Natural killer cell treated with Interleukin-12 subunit alpha and Interleukin-12 subunit beta and Interleukin-15 and Interleukin-18, amount 100 ng/mL, for 72 hours (primary cell): ENCODE data around the gene FZD1. TPM values are rescaled to one million over a fixed set of nuclear protein-coding genes. Genes with fewer than 3 reads are reported as not detected.

Experiments used
- ATAC-seq, 2 donors: fragments of 150-1000 bp; cut with Tn5 transposase in 1 of 2; sonication (Bioruptor Pico), chemical (Tn5 transposase) in 1 of 2; 2 replicates each; pipeline ENCODE4 v1.10.0; 2021
- DNase-seq: peaks from one replicate; pipeline ENCODE4 v3.0.0; 2022; ENCODE audit warnings: low spot score
- H3K27ac Mint-ChIP-seq, 2 donors: 1 replicate in 1 of 2; 2 replicates in 1 of 2; pipeline ENCODE4 v1.8.0; 2022; ENCODE audit warnings: mixed read lengths in 2 of 2, mild to moderate bottlenecking in 1 of 2, moderate library complexity in 1 of 2
- H3K27me3 Mint-ChIP-seq, 2 donors: 1 replicate in 1 of 2; 2 replicates in 1 of 2; pipeline ENCODE4 v1.8.0; 2022; ENCODE audit warnings: mixed read lengths in 2 of 2
- H3K36me3 Mint-ChIP-seq: one replicate; pipeline ENCODE4 v1.8.0; 2022; ENCODE audit warnings: mixed read lengths
- H3K4me1 Mint-ChIP-seq, 2 donors: 1 replicate in 1 of 2; 2 replicates in 1 of 2; pipeline ENCODE4 v1.8.0; 2022; ENCODE audit warnings: low read depth in 2 of 2, mixed read lengths in 2 of 2, mild to moderate bottlenecking in 1 of 2
- H3K4me3 Mint-ChIP-seq: one replicate; pipeline ENCODE4 v1.8.0; 2022; ENCODE audit warnings: mixed read lengths
- H3K9me3 Mint-ChIP-seq: 2 replicates; pipeline ENCODE4 v1.8.0; 2022; ENCODE audit warnings: mixed read lengths
- total RNA-seq, 2 donors: library from RNA; stranded (reverse); gene quantifications; one replicate each; pipeline ENCODE4 v1.2.3, GENCODE V29; 2022

The FZD1 gene
- under 1 TPM in 1 of 2 donors, not detected in 1; 0.29 TPM for total RNA-seq

DNA sequence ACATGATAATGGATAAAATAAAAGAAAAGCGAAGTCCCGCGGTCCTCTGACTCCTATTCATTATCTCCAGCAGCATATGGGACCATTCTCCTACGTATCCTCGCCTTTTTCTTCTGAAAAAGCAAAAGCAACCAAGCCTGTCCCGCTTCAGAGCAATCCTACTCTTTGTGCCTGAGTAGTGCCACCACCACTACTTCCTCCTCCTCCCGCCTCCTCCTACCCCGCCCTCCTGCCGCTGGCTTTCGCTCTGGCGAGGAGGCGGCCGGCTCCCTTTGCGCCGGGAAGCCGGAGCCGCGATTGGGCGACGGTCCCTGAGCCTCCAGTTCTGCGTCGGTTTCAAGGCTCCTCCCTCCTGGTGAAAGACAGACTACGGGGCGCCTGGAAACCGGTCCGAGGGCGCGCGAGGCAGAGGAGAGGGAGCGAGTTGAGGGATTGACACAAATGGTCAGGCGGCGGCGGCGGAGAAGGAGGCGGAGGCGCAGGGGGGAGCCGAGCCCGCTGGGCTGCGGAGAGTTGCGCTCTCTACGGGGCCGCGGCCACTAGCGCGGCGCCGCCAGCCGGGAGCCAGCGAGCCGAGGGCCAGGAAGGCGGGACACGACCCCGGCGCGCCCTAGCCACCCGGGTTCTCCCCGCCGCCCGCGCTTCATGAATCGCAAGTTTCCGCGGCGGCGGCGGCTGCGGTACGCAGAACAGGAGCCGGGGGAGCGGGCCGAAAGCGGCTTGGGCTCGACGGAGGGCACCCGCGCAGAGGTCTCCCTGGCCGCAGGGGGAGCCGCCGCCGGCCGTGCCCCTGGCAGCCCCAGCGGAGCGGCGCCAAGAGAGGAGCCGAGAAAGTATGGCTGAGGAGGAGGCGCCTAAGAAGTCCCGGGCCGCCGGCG lies at the start of gene FZD1:
FZD1 (plus strand) TSS at position 388 of the 878 bp plus-strand sequence; CDS start at position 836, 448 bp downstream.
- peaks cover 16 to 20% of the 10 kb centered on the region in 2 donors for H3K27me3 Mint-ChIP-seq
- ATAC-seq (peak; percentile 82 to 91), DNase-seq (peak; percentile 68)
- no peak within 1 kb of the TSS for H3K27ac Mint-ChIP-seq
- peaks cover 0 to 3% of the 10 kb centered on the region in 2 donors for H3K4me1 Mint-ChIP-seq
- no peaks in the 10 kb centered on the region for H3K36me3 Mint-ChIP-seq
- peak within 1 kb of the TSS; percentile 76 for H3K4me3 Mint-ChIP-seq
- H3K9me3 Mint-ChIP-seq: no peaks in the 10 kb centered on the region

DNA sequence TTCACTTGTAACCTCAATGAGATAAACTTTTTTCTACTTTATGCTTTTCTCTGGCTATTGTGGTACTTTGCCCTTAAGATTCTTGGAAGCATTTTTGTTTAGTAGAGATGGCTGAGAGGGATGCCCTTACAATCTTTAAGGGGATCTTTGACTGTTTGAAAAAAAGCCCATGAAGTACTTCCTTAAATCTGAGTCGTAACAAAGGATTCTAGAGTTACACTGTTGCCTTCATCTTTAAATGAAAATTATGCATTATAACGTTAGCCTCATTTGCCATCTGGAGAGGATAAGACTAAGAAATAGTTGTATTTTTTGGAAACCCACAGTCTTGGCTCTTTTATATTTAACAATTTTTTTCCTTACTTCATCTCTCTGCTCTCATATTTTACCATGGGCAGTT lies 37.8 kb upstream of the FZD1 start:
- H3K4me1 Mint-ChIP-seq: no peaks in the 10 kb centered on the region
- no peak for DNase-seq

DNA sequence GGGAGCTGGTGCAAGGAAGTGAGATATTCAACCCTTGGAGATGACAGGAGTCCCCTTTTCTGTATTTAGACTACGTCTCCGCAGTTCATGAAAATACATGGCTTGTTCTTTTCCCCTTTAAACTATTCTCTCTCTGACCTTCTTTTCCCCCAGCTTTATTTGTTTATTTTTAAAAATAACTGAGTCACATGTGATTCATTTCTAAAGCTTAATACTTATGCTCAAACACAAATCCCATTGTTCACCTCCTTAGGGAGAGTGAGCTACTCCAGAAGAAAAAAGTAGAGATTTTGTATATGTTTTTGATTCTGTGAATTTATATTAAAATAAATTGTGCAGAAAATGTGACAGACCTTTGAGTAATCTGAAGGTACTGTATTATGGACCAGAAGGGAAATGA lies 35.9 kb upstream of the FZD1 start:
- Mint-ChIP-seq H3K27me3 (no peaks in the 10 kb centered on the region), H3K4me1 (no peaks in the 10 kb centered on the region), H3K36me3 (no peaks in the 10 kb centered on the region), H3K27ac (no peak overlapping the region), H3K4me3 (no peak overlapping the region), H3K9me3 (no peaks in the 10 kb centered on the region)
- ATAC-seq: no peak
- no peak for DNase-seq

More for the DNA sequence above, 37.8 kb upstream of the FZD1 start:
- Mint-ChIP-seq H3K9me3 (no peaks in the 10 kb centered on the region), H3K27ac (no peak overlapping the region), H3K4me3 (no peak overlapping the region), H3K27me3 (no peaks in the 10 kb centered on the region), H3K36me3 (no peaks in the 10 kb centered on the region)
- no peak for ATAC-seq

DNA sequence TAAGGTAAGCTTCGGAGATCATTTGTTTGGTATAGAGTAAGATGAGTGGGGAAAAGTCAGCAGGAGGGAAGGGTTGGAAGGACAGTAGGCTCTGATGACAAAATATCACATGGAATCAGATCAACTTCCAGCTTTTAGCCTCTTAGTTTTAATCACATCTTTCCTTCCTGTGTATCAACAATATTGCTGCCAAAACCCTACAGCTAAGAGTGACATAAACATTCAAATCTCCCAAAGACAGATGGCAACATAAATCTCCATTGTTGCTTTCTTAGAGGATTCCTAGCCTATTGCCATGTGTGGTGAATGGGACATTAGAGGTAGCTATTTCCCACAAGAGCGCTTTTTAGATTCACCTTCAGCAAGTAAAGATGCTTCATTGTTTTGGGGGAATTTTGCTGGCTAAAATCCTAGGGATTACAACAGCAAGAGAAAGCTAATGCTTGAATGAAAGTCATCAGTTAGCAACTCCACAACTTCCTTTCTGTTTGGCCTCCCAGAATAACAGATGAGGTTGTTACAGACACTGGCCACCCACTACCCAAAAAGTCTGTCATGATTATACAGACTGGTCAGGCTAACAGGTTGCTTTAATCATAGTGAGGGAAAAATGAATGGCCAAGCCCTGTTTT lies 35.2 kb upstream of the FZD1 start:
- no peak for DNase-seq
- H3K27me3 Mint-ChIP-seq: no peaks in the 10 kb centered on the region
- no peak overlapping the region for H3K4me3 Mint-ChIP-seq
- H3K9me3 Mint-ChIP-seq: no peaks in the 10 kb centered on the region
- no peak for ATAC-seq
- no peak overlapping the region for H3K27ac Mint-ChIP-seq
- H3K36me3 Mint-ChIP-seq: no peaks in the 10 kb centered on the region
- H3K4me1 Mint-ChIP-seq: no peaks in the 10 kb centered on the region

DNA sequence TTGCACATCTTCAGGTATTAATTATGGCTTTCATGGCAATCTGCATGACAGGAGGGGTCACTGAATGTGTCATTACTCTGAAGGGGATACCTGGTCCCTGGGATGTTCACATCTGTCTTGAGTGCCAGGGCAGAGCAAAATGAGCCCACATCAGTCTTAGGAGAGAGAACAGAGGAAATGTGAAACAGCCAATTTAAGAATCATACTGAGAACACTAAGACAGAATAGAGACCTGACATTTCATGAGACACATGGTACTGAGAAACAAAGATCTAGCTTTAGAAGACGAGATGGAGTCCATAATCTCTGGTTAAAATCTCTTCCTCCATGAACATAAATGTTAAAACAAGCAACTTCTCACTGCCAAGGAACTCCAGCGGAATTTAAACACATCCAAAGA lies 34.1 kb upstream of the FZD1 start:
- ATAC-seq (no peak), DNase-seq (no peak)
- Mint-ChIP-seq H3K27ac (no peak overlapping the region), H3K4me1 (no peaks in the 10 kb centered on the region), H3K4me3 (no peak overlapping the region), H3K27me3 (no peaks in the 10 kb centered on the region), H3K36me3 (no peaks in the 10 kb centered on the region), H3K9me3 (no peaks in the 10 kb centered on the region)

DNA sequence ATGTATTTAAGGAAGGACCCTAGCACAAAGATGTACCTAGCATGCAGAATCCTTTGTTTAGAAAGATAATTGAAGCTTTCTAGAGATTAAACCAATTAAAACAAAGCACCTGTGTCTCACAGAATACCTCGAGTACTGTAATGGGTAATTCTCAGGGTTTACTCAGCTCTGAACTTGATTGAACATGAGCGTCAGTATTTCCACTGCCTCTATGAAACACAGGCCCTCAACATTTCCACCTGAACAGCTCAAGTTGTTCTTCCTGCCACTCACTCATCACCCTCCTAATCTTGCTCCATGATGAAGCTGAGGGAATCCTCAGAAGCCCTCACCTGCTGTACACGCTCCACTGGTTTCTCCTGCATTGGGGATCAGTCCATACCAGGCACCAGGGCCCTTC lies 33.7 kb upstream of the FZD1 start:
- H3K36me3 Mint-ChIP-seq: no peaks in the 10 kb centered on the region
- H3K4me1 Mint-ChIP-seq: no peaks in the 10 kb centered on the region
- H3K9me3 Mint-ChIP-seq: no peaks in the 10 kb centered on the region
- no peaks in the 10 kb centered on the region for H3K27me3 Mint-ChIP-seq
- H3K4me3 Mint-ChIP-seq: no peak overlapping the region
- H3K27ac Mint-ChIP-seq: no peak overlapping the region
- ATAC-seq: no peak
- DNase-seq: no peak

DNA sequence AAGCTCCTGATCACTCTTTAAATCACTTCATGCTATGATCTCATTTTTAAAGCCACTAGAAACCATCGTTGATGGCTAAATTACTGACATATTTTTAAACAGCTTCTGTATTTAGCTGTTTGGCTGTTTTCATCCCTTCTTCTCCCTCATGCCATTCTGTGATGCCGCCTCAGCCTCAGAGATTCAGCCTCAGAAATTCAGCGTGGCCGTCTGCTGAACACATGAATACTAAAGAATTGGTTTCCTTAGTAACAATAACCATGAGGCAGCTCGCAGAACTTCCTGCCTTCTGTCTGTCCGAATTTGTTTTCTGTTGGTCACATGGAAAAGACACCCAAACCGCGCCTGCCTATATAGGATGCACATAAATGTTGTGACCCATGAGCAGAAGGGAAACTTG lies 31.0 kb upstream of the FZD1 start:
- H3K27me3 Mint-ChIP-seq: no peaks in the 10 kb centered on the region
- no peak overlapping the region for H3K27ac Mint-ChIP-seq
- no peak for DNase-seq
- no peak for ATAC-seq
- no peaks in the 10 kb centered on the region for H3K4me1 Mint-ChIP-seq
- H3K9me3 Mint-ChIP-seq: no peaks in the 10 kb centered on the region
- H3K4me3 Mint-ChIP-seq: no peak overlapping the region
- H3K36me3 Mint-ChIP-seq: no peaks in the 10 kb centered on the region

DNA sequence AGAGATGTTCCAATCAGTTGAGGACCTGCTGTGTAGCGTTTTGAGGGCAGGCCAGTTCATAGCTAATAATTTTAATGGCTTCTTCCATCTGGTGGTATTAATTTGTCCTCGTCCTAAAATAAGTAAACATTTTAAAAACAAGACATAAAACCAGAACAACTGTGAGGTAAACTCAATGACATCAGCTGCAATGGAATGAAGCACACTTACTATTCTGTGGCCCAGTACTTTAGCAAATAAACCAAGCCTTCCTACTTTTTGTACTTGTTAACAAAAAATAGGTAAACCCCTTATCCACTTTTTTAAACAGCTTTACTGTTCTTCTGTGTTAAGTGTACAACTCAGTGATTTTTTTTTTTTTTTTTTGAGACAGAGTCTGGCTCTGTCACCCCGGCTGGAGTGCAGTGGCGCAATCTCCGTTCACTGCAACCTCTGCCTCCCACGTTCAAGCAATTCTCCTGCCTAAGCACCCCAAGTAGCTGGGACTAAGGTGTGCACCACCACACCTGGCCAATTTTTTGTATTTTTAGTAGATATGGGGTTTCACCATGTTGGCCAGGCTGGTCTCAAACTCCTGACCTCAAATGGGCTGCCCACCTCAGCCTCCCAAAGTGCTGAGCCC lies 28.9 kb upstream of the FZD1 start:
- Mint-ChIP-seq H3K36me3 (no peaks in the 10 kb centered on the region), H3K27ac (no peak overlapping the region), H3K4me1 (peaks cover 0 to 5% of the 10 kb centered on the region in 2 donors), H3K4me3 (no peak overlapping the region), H3K9me3 (no peaks in the 10 kb centered on the region), H3K27me3 (no peaks in the 10 kb centered on the region)
- ATAC-seq (no peak), DNase-seq (no peak)

DNA sequence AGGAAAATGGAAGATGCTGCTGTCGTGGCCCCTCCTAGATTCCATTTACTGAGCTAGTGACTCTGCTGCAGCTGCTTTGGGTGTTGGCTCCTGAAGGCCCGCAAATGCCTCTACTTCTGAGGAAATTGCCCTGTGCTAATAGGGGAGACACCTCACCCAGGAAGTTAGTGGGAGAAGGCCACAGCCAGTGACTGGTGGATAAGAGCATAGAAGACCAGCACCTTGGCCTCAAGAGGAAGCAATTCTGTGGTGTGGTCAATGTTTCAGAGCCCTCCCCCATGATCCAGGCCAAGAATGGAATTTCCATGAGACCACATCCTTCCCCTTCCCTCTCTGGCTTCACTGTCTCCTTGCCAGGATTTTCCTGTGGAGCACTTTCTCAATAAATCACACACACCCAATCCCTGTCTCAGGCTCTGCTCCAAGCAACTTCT lies 25.0 kb upstream of the FZD1 start:
- no peak overlapping the region for H3K4me3 Mint-ChIP-seq
- ATAC-seq (no peak), DNase-seq (no peak)
- no peaks in the 10 kb centered on the region for H3K9me3 Mint-ChIP-seq
- H3K36me3 Mint-ChIP-seq: no peaks in the 10 kb centered on the region
- peaks cover 0 to 5% of the 10 kb centered on the region in 2 donors for H3K4me1 Mint-ChIP-seq
- H3K27me3 Mint-ChIP-seq: no peaks in the 10 kb centered on the region
- H3K27ac Mint-ChIP-seq: no peak overlapping the region

DNA sequence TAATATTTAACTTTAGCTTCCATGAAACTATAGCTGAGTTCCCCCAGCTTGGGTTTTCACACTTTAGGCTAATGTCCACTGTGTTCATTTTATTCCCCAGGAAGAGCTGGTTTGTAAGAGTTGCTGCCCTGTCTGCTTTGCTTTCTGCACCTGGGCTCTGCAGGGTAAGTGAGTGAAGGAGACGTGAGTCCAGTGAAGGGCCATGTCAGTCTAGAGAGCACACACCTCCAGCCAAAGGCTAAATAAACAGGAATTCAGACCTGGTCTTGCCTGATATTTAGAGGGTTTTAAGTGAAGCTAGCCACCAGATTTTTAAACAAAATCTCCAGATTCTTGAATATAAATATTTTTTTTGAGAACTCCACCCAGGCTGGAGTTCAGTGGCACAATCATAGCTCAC lies 24.5 kb upstream of the FZD1 start:
- Mint-ChIP-seq H3K27me3 (no peaks in the 10 kb centered on the region), H3K4me3 (no peak overlapping the region), H3K9me3 (no peaks in the 10 kb centered on the region), H3K36me3 (no peaks in the 10 kb centered on the region), H3K27ac (no peak overlapping the region), H3K4me1 (peaks cover 0 to 5% of the 10 kb centered on the region in 2 donors)
- DNase-seq: no peak
- ATAC-seq: no peak

DNA sequence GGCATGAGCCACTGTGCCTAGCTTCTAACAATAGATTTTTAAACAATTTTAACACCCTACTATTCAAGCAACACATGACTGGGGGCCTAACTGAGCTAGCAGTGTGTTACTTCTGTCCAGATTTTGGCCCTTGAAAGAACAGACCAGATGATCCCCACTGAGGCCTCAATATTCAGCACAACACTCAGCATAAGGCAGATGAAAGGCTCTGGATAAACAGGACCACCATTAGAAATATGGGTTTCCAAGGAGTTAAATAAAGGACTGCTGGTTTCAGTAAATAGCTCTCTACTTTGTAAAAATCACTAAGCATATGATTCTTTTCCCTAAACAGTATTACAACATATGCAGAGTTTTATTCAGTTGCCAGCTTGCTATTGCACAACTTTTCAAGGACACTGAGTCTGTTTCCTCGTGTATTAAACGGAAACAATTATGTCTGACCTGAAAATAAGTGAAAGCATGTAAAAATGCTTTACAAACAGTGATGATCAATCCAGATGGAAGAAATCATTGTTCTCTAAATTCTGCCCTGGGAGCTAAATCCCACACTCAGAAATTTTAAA lies 23.8 kb upstream of the FZD1 start:
- no peaks in the 10 kb centered on the region for H3K9me3 Mint-ChIP-seq
- peaks cover 0 to 5% of the 10 kb centered on the region in 2 donors for H3K4me1 Mint-ChIP-seq
- ATAC-seq: no peak
- H3K4me3 Mint-ChIP-seq: no peak overlapping the region
- H3K27ac Mint-ChIP-seq: no peak overlapping the region
- no peaks in the 10 kb centered on the region for H3K36me3 Mint-ChIP-seq
- DNase-seq: no peak
- no peaks in the 10 kb centered on the region for H3K27me3 Mint-ChIP-seq

DNA sequence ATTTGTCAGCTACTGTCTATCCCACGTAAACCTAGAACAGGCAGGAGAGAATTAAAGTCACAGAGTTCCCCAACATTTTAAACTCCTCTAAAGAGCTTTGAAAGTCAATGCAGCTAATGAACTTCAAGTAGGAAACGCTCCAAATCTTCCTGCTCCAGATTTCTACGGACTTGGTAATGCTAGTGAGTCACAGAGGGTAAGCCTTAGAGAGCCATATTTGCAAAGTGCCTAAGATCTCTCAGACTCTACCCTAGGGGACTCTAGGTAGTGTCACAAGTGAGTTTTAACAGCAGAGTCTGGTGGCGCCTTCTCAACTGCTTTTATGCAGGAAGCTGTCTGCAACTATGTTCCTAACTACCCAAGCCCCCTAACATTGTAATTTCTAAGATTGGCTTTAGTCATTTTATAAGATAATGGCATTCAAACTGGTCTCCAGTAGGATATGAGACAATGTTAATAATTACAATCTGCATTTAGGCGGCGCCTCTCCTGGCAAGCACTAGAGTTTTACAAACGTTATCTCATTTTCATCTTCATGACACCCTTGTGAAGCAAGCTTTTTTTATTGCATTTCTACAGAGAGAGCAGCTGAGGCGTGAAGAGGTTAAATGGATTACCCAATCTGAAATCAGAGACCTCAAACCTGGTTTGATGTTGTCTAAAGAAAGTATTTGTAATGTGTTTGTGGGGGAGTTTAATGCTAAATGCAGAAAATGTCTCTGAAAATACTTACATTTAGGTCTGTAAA lies 22.0 kb upstream of the FZD1 start:
- H3K36me3 Mint-ChIP-seq: no peaks in the 10 kb centered on the region
- no peak overlapping the region for H3K27ac Mint-ChIP-seq
- peaks cover 0 to 5% of the 10 kb centered on the region in 2 donors for H3K4me1 Mint-ChIP-seq
- H3K4me3 Mint-ChIP-seq: no peak overlapping the region
- no peaks in the 10 kb centered on the region for H3K9me3 Mint-ChIP-seq
- DNase-seq: no peak
- ATAC-seq: no peak
- H3K27me3 Mint-ChIP-seq: no peaks in the 10 kb centered on the region

DNA sequence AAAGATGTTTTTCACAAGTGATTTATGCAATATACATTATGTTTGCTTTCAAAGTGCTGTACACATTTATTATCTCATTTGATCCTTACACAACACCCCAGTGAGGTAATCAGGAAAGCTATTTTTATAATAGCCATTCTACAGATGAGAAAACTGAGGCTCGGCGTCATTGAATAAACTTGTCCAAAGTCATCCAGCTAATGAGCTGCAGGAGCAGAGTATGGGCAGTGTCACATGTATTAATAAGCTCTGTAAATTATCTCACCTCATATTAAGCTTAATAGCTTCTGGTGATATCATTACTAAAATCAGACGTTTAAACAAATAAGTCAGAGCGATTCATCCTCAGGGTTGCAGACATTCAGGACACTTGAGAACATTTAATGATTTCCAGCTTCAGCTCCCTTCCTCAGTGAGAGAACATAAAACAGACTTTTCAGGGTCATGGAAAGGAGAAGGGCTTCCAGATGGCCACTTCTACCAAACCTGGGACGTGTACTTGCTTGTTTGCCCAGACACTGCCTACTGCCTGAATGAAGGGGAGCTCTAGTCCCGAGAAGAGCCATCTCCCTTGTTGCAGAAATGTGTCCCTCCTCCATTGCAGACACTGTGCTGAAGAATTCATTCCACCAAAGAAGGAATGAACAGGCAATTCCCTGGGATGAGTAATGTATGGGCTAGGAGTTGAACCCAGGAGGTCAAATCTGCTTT lies 20.5 kb upstream of the FZD1 start:
- no peak overlapping the region for H3K4me3 Mint-ChIP-seq

More for the DNA sequence above, 20.5 kb upstream of the FZD1 start:
- H3K27me3 Mint-ChIP-seq: no peaks in the 10 kb centered on the region
- no peaks in the 10 kb centered on the region for H3K9me3 Mint-ChIP-seq
- peaks cover 0 to 5% of the 10 kb centered on the region in 2 donors for H3K4me1 Mint-ChIP-seq
- no peak for ATAC-seq
- H3K27ac Mint-ChIP-seq: no peak overlapping the region
- DNase-seq: no peak
- H3K36me3 Mint-ChIP-seq: no peaks in the 10 kb centered on the region
